Body of pancreas (tissue), 4 donors: Measurements from ENCODE around the gene DRAP1.

Source experiments
- CTCF ChIP-seq, 7 experiments: fragments of 450-650 bp in 4 of 7; fragments of 200-600 bp in 3 of 7; sonication (generic) in 3 of 7; IDR thresholded peaks; one replicate each; pipeline ENCODE4 v1.5.1; 2016 to 2019; ENCODE audit warnings: antibody characterized with exemption in 7 of 7
- POLR2A ChIP-seq, 3 donors: fragments of 450-650 bp; IDR thresholded peaks; one replicate each; pipeline ENCODE4 v1.6.1; 2016; ENCODE audit warnings: antibody characterized with exemption in 3 of 3, mild to moderate bottlenecking in 2 of 3

GRCh38 chr11:65872586-65873317 is 46.5 kb upstream of the DRAP1 start, which contains the start of gene EFEMP2:
- no peak for TF ChIP-seq CTCF (IDR thresholded peaks at IDR 0.05)
- TF ChIP-seq POLR2A (IDR thresholded peaks at IDR 0.05), result no peak
